HL-60/S4 treated with phorbol 12-myristate 13-acetate at 8.2 ng/mL for 4 days and 3 days (cell line): ENCODE data around the gene TEX13D.

ENCODE experiments used
- in situ Hi-C: fragments of 300-500 bp; cut with MboI; formaldehyde crosslinking; loops from 2 replicates; pipeline ENCODE4 v1.15.0; 2022; ENCODE audit warnings: low sequenced_read_pairs

The TEX13D gene

DNA sequence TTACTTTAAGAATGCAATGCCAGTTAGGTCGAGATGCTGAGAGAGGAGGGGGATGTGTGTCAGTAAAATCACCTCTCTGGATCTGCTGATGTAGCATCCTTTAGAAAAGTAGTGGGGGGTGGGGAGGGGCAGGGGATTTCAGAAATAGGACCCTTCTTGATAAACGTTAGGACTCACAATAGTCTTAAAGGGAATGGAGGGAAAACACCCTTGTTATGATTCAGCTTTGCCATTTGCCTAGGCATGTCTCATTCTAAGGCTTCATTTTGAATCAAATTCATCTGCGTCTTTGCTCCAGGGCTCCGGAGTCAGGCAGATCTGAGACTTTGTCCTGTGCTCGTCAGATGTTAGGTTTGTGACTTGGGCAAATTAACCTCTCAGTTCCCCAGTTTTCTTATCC, 14.8 kb downstream of the TEX13D start:
- in situ Hi-C loops: no loop called here

DNA sequence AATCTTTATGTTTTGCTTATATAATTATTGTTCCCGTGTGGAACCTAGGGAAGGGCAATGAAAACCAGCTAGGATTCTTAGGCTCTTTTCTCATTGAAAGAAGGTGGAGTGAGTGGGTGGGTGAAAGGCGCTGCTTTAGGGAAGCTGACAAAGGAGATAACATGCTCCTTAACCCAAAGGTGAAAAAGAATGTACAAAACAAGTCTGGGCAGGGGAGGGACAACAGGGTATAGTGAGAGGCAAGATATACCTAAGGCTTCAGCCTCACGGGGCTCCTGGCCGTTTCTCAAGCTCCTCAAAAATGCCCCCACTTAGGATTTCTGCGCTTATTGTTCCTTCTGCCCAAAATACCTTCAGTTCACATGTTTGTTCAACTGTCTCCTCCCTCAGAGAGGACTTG, 15.7 kb downstream of the TEX13D start:
- in situ Hi-C loops: no loop called here

DNA sequence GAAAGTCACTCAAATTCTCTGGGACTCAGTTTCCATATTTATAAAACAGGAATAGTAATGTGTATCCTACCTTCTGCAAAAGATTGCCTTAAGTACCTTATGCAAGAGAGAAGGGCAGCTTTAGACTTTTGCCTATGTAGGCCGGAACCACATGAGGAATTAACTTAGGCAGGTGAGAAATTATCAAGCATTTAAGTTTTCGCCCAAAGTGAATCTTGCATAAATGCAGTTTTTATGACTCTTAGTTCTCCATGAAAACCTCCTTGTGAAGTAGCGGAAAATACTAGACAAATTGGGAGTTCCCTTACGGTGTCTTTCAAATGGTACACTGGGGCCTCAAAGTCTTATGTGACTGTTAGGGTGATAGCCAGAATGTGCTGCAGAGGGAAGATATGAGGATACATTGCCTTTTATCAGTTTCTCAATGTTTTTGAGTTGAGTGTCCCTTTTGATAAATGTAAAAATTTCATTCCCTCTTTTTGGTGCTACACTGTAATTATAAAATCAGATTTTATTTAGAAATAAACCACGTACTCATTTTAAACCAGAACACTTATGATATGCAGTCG, 16.5 kb downstream of the TEX13D start:
- in situ Hi-C loops: no loop called here

DNA sequence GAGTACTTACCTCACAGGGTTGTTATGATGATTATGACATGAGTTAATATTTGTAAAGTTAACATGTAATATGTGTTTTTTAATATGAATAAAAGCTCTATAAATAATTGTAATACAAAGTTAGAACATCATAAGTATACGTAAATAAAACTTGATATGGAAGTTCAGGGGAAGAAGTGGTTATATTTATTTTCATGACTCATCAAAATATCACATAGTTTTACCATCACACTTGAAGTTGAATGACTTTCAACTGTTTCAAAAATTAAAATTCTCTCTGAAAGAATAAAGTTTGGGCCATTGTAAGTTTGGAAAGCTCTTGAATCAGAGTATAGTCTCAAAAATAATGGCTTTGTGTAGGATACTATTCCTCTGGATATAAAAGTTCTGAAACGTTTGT, 22.2 kb downstream of the TEX13D start:
- in situ Hi-C loops: no loop called here

DNA sequence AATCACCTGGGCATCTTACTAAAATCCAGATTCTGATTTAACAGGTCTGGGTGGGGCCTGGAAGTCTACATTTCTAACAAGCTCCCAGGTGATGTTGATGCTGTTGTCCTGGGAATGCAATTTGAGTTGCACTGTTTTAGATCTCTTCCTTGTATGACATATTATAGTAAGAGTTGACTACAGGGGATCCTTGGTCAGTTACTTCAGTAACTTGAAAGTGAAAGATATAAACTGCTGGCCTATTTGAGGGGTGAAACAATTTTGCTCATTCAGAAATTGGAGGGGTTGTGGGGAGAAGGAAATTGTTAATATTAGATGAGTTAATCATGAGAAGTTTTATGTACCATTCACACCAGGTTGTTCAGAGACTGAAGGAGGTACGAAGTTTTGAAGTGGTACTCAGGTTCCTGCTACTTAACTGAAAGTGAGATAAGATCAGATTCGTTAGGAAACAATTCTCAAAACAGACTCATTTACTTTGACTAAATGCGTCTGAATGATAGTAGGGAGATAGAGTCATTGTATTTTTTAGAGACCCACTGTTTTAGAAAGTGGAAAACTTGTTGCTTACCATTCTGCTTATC, 26.4 kb downstream of the TEX13D start:
- in situ Hi-C loops: no loop called here

DNA sequence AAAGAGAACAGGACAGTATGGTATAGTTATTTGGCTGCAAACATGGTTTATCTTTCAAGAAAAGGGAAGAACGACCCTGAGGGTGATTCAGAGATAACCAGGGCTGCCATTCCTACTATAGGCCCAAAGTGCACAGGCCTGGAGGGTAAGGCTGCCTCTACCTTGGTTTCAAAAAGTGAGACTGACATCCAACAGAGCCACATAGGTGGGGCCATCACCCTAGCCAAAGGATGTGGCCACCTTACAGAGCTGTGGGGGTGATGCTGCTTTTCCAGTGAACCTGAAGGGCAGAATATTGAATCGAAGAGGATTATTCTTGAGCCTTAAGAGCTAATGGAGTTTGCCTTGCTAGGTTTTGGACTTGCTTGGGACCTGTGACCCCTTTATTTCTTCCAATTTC, 29.6 kb downstream of the TEX13D start:
- in situ Hi-C loops: no loop called here

DNA sequence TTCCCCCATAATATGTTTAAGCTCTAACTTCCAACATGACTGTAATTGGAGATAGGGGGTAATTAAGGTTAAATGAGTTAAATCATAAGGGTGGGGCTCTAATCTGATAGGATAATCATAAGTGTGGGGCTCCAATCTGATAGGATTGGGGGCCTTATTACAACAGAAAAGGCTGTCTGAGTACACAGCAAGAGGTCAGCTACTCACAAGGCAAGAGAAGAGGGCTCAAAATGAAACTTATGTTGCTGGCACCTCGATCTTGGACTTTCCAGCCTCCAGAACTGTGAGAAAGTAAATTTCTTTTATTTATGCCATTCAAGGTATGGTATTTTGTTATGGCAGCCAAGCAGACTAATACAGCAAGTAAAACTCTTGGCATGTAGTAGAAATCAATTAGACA, 30.3 kb downstream of the TEX13D start:
- in situ Hi-C loops: no loop called here

DNA sequence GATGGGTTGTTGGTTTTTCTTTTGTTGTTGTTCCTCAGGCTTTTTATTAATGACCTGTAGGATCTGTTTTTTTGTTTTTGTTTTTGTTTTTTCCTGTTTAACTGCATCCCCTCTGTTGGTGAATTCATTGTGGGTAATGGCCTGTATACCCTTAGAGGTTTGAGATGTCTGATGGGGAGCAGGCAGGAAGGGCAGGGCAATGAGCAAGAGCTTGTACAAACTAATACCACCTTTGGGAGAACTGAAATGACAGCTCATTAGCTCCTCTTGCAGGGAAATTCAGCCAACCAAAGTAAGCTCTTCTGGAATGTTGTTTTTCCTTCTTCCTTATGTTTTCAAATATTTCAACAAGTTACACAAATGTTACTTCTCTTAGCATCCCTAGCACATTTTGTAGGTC, 37.3 kb downstream of the TEX13D start:
- in situ Hi-C loops: no loop called here

DNA sequence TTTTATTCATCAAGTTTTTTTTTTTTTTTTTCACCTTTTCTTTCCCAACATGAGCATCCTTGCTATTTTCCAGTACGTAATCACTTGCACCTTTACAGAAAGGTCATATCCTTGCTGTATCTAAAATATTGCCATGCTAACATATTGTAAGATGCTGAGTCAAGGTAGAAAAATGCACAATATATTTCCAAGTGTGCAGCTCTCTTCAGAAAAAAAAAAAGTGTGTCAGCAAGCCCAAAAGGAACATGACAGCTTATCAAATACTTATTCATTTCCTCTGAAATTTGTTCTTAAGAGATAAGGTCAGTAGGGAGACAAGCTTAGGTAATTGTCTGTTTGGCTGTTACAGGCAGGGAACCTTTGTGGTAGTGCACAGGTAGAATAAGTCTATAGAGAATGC, 40.9 kb downstream of the TEX13D start:
- in situ Hi-C loops: no loop called here

DNA sequence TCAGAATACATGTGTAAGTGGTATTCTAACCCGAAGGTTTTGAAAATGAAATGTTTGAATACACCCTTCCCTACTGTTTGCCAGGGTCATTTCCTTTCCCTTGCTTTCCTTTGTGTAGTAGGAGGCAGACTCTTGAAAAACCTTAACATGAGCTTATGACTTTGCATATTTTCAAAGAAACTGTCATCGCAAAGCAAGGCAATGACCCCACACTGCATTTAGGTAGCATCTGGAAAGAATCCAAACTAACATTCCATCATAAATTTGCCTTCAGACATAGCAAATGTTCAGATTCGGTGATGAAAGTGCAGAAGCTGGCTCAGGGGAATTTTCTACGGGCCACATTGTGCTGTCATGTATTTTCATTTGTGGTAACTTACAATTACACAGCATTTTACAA, 46.2 kb downstream of the TEX13D start:
- in situ Hi-C loops: no loop called here

DNA sequence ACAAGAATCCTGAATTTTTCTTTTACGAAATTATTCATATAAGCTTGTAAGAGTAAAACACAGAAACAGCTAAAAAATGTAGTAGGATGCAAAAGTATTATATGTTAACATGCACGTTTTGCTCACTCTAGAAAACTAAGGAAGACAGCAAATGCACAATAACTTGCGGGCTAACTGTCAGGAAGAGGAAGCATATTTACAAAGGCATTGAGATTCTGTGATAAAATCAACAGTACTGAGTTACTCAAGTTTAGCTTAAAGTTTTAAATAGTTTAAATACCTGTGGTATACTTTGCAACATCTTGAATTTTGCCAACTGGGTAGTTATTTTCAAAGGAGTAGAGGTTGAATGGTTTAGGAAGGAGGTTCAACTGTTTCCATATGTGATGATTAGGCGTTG, 50.9 kb downstream of the TEX13D start:
- in situ Hi-C loops: no loop called here

DNA sequence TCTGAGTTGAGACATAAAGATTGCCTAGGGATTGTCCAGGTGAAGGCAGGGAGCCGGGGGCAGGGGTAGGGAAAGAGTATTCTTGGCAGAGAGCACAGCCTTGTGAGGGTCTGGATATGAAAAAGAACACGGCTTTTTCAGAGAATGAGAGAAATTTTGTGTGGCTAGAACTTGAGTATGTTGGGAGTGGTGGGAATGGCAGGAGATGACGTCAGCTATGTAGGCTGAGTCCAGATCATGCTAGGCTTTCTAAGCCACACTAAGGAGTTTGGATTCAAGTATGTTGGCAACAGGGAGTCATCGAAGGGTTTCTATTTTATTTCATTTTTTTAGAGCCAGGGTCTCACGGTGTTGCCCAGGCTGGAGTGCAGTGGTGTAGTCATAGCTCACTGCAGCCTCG, 53.9 kb downstream of the TEX13D start:
- in situ Hi-C loops: no loop called here
